ENCODE results near the gene MPIG6B.

MPIG6B gene

DNA sequence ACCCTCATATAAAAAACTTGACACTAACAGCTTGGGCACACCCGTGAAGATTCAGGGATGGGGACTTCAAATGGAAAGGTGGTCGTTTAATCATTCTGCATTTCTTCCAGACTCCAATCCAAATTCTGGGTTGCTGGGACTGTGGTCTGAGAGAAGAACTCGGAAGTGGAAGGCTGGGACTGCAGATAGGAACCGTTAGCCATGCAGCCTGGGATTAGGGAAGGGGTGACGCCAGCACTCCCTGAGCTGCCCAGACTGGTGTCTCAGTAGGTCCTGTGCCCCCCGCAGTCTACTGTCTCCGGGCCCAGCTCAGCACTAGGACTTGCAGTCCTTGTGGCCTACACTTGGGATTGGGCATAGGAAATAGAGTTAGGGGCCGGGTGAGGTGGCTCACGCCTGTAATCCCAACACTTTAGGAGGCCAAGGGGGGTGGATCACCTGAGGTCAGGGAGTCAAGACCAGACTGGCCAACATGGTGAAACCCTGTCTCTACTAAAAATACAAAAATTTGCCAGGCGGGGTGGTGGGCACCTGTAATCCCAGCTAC is 13.7 kb downstream of the MPIG6B start:
- H3K27ac ChIP-seq, result peak overlapping the region; percentile 96
- no peak for DNase-seq (ENCODE audit: low read depth, low spot score)

DNA sequence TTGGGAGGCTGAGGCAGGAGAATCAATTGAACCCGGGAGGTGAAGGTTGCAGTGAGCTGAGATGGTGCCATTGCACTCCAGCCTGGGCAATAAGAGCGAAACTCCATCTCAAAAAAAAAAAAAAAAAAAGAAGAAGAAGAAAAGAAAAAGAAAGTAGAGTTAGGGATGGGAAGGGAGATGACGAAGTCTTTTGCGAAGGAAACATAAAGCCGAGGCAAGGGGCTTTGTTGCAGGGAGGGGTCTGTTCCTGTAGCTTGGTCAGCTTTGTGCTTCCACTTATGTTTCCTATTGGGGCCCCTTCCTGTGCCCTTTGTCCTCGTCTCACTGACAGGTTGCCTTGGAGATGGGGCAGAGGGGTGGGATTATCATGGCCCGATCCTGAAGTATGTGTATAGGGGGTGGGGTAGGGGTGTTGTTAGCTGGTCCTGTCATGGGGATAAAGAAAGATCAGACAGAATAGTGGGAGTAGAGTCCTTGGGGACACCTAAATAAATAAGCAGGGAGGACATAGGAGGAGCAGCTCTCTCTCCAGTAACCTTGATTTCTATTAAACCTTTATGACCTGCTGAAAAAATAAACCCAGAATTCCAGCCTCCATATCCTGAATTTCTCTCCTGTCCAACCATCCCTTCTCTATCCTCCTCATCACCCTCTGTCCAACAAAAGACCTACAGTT is 14.3 kb downstream of the MPIG6B start:
- no peak for DNase-seq (ENCODE audit: low read depth, low spot score)
- peak overlapping the region; percentile 96 for H3K27ac ChIP-seq

DNA sequence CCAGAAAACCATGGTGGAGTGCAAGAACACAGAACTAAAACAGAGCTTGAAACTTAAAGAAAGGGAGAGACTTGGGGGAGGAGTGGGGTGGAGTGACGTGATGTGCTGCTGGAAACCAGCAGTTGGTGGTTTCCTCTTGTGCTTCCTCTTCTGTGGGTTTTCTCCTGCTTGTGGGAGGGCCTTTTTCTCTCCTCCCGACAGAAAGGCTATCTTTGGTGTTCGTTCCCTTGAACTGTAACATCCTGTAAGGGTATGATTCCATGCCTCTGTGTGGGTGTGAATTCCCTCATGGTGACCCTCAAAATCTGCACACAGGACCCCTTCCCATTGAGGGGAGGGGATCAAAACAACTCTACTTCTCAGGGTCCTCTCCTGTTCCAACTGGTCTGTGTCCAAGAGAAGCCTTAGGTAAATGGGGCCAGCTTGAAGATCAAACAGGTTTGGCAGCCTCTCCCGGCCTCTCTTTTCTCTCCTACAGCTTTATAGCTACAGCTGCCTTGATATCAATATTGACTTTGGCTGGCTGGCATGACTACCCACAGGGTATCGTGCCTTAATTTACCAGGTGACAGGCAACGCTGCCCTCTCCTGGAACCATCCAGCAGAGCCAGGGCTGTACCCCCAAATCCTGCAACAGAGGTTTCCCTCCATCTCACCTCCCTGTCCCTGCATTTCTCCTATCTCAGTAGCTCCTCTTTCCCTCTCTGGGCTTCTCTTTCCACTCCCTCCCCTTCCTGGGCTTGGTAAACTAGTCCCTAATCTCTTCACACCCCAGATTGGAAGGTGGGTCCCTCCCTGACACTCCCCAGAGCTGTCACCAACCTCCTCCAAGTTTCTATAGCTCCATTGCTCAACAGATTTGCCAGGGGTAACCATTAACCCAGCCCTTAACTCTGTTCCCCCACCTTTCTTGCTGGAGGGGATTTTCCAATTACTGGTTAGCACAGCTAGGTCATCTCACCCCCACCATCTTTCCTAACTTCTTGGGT is 15.1 kb downstream of the MPIG6B start:
- peak overlapping the region; percentile 96 for H3K27ac ChIP-seq
- DNase-seq (ENCODE audit: low read depth, low spot score), result no peak

DNA sequence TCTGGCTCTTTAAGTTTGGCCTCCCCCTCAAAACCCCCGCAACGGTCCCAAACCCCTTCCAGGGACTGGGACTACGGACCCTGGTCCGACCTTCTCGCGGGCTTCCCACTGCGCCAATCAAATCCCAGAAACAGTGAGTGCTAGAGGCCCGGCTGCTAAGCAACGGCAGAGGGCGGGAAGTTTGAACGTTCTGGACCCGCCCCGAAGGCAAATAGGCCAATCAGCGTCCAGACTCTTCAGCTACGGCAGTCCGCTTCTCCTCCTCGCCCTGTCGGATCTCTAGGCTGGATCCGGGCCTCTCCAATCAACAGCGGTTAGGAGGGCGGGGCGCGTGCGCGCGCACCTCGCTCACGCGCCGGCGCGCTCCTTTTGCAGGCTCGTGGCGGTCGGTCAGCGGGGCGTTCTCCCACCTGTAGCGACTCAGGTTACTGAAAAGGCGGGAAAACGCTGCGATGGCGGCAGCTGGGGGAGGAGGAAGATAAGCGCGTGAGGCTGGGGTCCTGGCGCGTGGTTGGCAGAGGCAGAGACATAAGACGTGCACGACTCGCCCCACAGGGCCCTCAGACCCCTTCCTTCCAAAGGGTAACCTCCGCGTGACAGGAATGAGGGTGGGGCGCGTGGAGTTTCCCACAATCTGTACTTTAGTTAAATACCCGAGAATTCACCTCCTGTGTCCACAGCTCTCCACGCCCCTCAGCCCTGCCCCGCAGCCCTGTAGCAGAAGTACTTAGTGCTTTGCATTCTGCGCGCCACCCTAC is 16.6 kb downstream of the MPIG6B start, which contains the start of gene MSH5:
MSH5 (plus strand) TSS at position 367 of the 758 bp plus-strand sequence. CDS start 462 bp downstream, outside the sequence.
- peak within 1 kb of the TSS; percentile 96 for H3K27ac ChIP-seq

DNA sequence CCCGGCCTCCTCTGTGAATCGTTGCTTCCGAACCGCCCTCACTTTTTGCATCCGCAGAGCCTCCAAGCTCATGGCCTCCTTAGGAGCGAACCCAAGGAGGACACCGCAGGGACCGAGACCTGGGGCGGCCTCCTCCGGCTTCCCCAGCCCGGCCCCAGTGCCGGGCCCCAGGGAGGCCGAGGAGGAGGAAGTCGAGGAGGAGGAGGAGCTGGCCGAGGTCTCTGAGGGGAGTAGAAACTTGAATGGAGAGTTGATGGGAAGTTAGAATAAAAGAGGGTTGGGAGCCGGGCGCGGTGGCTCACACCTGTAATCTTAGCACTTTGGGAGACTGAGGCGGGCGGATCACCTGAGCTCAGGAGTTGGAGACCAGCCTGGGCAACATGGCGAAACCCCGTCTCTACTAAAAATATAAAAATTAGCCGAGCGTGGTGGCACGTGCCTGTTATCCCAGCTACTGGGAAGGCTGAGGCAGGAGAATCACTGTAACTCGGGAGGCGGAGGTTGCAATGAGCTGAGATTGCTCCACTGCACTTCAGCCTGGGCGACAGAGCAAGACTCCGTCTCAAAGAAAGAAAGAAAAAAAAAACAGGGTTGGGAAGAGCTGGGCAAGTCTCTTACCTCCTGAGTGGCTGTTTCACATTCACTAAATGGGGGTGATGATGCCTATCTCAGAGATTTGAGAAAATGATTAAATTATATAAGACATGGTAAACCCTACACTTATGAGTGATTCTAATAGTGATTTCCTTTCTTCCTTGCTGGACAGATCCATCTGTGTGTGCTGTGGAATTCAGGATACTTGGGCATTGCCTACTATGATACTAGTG is 17.4 kb downstream of the MPIG6B start:
- no peak for DNase-seq (ENCODE audit: low read depth, low spot score)
- peak overlapping the region; percentile 43 for H3K27ac ChIP-seq

More for the DNA sequence above, 16.6 kb downstream of the MPIG6B start, which contains the start of gene MSH5:
- DNase-seq (ENCODE audit: low read depth, low spot score), result peak; percentile 93

DNA sequence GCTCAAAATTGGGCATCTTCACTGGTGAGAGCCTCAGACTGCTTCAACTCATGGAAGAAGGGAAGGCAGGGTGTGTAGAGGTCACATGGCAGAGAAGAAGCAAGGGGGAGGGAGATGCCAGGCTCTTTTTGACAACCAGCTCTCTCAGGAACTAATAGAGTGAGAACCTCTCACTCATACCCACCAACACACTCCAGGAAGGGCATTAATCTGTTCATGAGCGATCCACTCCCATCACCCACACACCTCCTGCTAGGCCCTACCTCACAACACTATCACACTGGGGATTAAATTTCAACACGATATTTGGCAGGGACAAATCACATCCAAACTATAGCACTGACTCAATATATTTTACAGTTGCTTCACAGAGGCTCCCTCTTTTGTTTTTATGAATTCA is 18.6 kb downstream of the MPIG6B start:
- H3K27ac ChIP-seq, result no peak overlapping the region
- DNase-seq (ENCODE audit: low read depth, low spot score), result no peak

DNA sequence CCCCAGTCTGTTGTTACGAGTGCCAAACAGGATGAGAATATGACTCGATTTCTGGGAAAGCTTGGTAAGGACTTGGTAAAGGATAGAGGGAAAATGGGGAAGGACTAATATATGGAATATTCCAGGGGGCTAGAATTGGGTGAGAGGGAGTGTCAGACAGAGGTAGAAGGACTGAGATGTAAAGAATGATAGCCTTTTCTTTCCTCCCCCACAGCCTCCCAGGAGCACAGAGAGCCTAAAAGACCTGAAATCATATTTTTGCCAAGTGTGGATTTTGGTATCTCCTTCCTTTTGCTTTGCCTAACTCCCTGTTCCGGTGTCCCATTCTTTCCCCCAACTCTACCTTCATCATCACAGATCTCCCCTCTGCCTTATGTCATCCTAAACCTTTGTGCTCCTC is 19.7 kb downstream of the MPIG6B start:
- DNase-seq (ENCODE audit: low read depth, low spot score), result no peak
- no peak overlapping the region for H3K27ac ChIP-seq

DNA sequence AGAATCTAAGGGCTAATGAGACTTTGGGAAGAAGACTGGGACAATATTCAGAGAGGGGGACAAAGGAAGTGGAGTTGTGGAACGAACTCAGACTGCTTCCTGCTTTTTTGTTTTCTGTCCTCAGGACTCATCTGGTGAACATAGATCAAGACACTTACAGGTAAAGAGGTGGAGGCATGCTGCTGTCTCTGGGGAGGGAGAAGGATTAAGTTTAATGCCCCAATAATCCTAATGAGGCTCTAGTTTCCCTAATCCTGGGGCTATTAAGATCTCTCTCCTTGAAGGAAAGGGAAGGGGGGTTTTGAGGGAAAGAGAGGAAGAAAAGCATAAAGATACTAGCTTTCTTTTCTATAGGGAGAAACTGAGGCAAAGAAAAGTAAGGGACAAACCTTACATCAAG is 21.2 kb downstream of the MPIG6B start:
- DNase-seq (ENCODE audit: low read depth, low spot score), result no peak
- no peak overlapping the region for H3K27ac ChIP-seq

DNA sequence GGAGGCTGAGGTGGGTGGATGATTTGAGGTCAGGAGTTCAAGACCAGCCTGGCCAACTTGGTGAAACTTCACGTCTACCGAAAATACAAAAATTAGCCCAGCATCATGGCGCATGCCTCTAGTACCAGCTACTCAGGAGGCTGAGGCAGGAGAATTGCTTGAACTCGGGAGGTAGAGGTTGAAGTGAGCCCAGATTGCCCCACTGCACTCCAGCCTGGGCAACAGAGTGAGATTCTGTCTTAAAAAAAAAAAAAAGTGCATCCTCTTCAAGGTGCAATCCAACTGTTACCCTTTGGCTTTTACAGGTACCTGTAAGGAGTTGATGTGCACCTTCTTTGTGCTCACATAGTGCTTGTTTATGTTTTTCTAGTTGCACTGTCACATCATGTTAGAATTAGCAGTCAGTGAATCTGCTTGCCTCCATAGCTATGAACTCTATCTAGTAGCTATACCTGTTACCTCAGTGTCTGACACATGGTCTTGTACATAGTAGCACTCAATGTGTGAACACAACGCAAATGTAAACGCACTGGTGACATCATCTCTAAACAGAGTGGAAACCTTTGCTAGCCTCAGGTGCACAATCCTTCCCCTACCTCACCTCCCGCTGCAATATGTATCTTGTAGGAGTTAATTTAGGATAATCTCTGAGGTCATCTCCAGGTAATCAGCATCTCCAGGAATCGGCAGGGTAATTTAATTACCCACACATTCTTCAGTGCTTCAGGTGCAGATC is 26.3 kb downstream of the MPIG6B start:
- no peak overlapping the region for H3K27ac ChIP-seq
- no peak for DNase-seq (ENCODE audit: low read depth, low spot score)

DNA sequence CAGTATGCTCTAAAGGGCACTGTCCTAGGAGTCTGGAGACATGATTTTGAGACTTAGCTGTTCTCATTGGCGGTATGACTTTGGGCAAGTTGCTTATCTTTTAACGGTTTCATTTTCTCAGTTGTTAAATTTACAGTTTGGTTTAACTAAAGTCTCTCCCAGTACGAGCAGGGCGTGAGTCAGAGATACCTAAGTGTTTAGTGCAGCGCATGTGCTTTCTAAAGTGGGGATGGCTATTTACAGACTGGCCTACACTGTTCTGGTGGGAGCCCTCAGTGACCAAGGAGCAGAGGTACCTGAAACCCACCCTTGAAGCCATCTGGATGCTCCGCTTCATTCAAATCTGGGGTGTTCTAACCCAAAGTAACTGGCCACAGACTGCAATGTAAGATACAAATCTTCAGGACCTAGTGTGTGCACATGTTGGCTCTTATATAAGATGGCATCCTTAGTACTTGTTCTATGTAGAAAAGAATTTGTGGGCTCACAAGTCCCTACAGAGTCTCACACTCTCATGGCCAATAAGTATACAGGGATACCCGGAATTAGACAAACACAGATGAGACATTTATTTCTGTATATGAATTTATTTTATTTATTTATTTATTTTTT is 27.3 kb downstream of the MPIG6B start:
- DNase-seq (ENCODE audit: low read depth, low spot score), result no peak
- H3K27ac ChIP-seq, result no peak overlapping the region

DNA sequence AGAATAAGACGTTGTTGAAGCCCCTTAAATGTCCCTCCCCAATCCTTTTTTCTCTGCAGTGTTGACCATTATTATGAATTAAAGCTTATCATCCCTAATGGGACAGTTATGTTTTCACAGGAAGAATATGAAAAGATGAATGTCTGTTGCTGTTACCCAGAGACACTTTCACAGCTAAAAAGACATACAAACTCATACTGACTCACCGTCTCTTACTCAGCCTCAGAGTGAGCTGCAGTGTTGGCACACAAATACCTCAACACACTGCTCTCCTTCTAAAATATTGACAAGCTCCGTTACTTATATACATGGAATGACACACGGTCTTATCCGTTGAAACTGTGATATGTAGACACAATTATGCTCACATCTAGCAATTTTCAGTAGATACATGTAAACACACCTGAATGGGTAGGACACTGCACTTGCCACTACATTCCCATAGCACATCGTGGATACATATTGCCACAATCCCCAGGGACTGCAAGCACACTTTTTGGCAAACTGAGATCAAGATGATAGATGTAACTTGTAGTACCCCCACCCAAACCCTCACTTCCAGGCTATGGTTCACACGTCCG is 29.7 kb downstream of the MPIG6B start:
- H3K27ac ChIP-seq, result no peak overlapping the region
- DNase-seq (ENCODE audit: low read depth, low spot score), result no peak

DNA sequence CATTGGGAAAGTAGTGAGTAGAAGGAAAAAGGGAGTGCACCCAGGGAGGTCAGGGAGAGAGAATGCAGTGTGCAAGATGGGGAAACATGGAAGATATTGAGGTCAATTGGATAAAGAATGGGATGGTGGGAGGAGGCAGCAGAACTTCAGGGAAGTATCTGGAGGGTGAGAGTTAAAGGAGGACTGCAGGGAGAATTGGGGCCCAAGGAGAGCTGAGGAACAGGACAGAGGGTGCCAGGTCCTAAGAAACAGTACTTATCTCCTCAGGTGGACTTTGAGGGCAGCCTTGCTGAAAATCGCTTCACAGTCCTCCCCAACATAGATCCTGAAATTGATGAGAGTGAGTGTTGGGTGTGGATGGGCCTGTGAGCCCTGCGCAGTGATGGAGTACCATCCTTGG is 35.1 kb downstream of the MPIG6B start:
- DNase-seq (ENCODE audit: low read depth, low spot score), result no peak
- H3K27ac ChIP-seq, result no peak overlapping the region

DNA sequence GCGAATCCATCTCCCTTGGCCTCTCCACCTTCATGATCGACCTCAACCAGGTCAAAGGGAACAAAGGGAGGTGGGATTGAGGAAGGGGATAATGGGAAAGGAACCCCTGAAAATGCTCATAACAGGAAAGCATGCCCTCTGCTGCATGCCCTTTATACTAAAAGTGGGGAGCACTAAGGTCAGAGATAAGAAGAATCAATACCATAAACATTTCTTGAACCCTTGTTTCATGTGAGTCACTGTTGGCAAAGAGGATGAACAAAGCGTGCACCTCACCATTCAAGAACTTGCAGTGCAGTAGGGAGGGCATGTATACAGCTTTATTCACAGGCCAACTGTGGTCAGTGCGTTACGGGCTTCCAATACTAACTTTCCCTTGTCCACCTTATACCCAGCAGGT is 37.6 kb downstream of the MPIG6B start:
- no peak overlapping the region for H3K27ac ChIP-seq
- no peak for DNase-seq (ENCODE audit: low read depth, low spot score)

DNA sequence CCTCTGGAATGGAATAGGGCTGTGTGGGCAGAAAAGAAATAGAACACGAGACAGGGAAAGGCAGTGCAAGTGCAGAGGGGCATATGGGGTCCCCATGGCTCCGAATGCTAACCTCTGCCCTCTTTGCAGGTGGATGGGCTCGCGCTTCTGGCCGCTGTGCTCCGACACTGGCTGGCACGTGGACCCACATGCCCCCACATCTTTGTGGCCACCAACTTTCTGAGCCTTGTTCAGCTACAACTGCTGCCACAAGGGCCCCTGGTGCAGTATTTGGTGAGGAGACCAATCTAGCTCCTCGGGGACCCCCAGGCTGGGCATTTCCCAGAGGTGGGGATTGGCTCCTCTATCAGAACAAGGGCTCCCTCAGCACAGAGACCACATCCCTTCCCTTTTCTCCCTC is 38.2 kb downstream of the MPIG6B start:
- no peak for DNase-seq (ENCODE audit: low read depth, low spot score)
- no peak overlapping the region for H3K27ac ChIP-seq

DNA sequence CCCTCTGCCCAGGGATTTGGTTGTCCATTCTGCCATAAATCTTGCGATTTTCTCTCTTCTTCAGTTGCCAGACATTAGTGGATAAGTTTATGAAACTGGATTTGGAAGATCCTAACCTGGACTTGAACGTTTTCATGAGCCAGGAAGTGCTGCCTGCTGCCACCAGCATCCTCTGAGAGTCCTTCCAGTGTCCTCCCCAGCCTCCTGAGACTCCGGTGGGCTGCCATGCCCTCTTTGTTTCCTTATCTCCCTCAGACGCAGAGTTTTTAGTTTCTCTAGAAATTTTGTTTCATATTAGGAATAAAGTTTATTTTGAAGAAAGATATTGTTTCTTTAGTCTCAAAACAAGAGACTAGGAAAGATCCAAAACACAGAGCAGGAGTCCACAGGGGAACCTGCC is 39.2 kb downstream of the MPIG6B start, which contains the start of gene SAPCD1:
SAPCD1 (plus strand) TSS at position 301 of the 400 bp plus-strand sequence. CDS start 399 bp downstream, outside the sequence.
- DNase-seq (ENCODE audit: low read depth, low spot score), result no peak
- H3K27ac ChIP-seq, result no peak within 1 kb of the TSS

DNA sequence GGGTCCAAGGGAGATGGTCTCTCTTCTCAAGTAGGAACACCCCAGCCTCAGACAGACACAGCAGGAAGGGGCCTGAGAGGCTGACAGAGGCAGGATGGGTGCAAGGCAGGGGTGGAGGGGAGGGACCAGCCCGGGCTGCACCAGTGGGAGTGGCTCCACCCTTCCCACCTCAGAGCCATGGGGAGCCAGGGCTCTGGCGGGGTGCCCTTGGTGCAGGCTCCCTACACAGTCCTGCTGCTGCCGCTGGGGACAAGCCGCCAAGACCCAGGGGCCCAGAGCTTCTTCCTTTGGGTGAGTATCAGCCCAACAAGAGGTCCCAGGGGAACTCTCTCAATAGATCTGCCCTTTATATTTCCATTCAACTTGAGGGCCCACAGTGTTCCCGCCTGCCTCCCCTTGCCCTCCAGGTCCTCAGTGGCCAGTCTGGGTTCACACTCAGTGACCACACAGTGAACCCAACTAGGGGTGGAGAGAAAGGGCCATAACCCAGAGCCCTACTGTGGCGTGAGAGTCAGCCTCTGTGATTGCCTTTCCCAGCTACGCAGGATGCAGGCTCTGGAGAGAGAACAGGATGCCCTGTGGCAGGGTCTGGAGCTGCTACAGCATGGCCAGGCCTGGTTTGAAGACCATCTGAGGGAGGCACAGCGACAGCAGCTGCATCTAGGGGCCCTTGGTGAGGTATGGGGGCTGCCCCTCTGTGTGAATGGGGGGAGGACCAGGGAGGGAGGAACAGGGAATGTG is 39.9 kb downstream of the MPIG6B start:
- DNase-seq (ENCODE audit: low read depth, low spot score), result no peak
- H3K27ac ChIP-seq, result no peak overlapping the region

DNA sequence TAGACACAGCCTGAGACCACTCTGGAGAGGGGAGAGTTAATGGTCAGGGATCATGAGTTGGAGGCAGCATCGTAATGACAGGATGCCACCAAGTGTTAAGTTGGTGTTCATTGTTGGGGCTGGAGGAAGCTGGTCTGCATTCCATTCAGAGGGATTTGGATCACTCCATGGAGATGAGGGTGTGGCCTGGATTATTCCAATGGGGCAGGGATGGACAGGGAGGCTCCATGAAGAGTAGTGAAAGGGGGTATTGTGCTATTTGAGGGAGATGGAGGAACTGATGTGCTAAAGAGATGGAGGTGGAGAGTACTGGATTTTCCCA is 40.4 kb downstream of the MPIG6B start:
- DNase-seq (ENCODE audit: low read depth, low spot score), result no peak

More for the DNA sequence above, 40.4 kb downstream of the MPIG6B start:
- H3K27ac ChIP-seq, result no peak overlapping the region

Data from epithelial cell of prostate (primary cell).